Fibroblast of skin of left quadriceps (primary cell): ENCODE results near the gene FAM83G.
"Not testable (repeated sequence)": the region's sequence is repeated elsewhere in the genome, so short reads cannot be mapped to it uniquely, and the experiment has no call there.

Experiments used
- DNase-seq, 2 experiments: peaks; one replicate each; pipeline ENCODE4 v3.0.0-alpha.2; 2013; ENCODE audit warnings: low read depth in 2 of 2

The FAM83G gene

GRCh38 chr17:18968945-18969887 is 35.3 kb downstream of the FAM83G start:
- no peak for DNase-seq

GRCh38 chr17:18968345-18968744 is 36.2 kb downstream of the FAM83G start:
- DNase-seq, result no peak

- no peak for DNase-seq
These were observed 36.6 kb downstream of the FAM83G start for GRCh38 chr17:18967916-18968315.

GRCh38 chr17:18966831-18967624 is 37.5 kb downstream of the FAM83G start:
- DNase-seq, result no peak

- no peak for DNase-seq
These were observed 38.9 kb downstream of the FAM83G start for GRCh38 chr17:18965530-18966236.

GRCh38 chr17:18964550-18964949 is 40.0 kb downstream of the FAM83G start:
- DNase-seq, result no peak

GRCh38 chr17:18964018-18964351 is 40.6 kb downstream of the FAM83G start:
- no peak for DNase-seq

- DNase-seq, result no peak
These were observed 41.2 kb downstream of the FAM83G start for GRCh38 chr17:18963126-18964017.

- DNase-seq, result no peak
These were observed 42.1 kb downstream of the FAM83G start for GRCh38 chr17:18962494-18962815.

GRCh38 chr17:18961634-18962493 is 42.7 kb downstream of the FAM83G start:
- no peak for DNase-seq

- DNase-seq, result peak; percentile 32 to 37
These were observed 43.6 kb downstream of the FAM83G start for GRCh38 chr17:18960803-18961511.

GRCh38 chr17:18960241-18960665 is 44.3 kb downstream of the FAM83G start:
- DNase-seq, result no peak

GRCh38 chr17:18959845-18960240 is 44.7 kb downstream of the FAM83G start:
- DNase-seq, result no peak

GRCh38 chr17:18959071-18959844 is 45.3 kb downstream of the FAM83G start:
- DNase-seq, result no peak

GRCh38 chr17:18958611-18959010 is 46.0 kb downstream of the FAM83G start:
- DNase-seq, result no peak

- no peak for DNase-seq
These were observed 46.7 kb downstream of the FAM83G start for GRCh38 chr17:18957831-18958230.

GRCh38 chr17:18956581-18956980 is 48.0 kb downstream of the FAM83G start:
- no peak for DNase-seq

- DNase-seq, result not testable (repeated sequence)
These were observed 48.5 kb downstream of the FAM83G start for GRCh38 chr17:18956021-18956420.

- no peak for DNase-seq
These were observed 49.6 kb downstream of the FAM83G start for GRCh38 chr17:18955009-18955408.
